HG03575 (cell line): ENCODE data around the gene ABCB1.

Experiments used
- ATAC-seq: cut with Tn5 transposase; IDR thresholded peaks from one replicate; pipeline ENCODE4 v1.9.1; 2021; ENCODE audit not compliant: unreplicated experiment, insufficient number of reproducible peaks, low FRiP score; ENCODE audit errors: extremely low read depth

ABCB1 gene

DNA sequence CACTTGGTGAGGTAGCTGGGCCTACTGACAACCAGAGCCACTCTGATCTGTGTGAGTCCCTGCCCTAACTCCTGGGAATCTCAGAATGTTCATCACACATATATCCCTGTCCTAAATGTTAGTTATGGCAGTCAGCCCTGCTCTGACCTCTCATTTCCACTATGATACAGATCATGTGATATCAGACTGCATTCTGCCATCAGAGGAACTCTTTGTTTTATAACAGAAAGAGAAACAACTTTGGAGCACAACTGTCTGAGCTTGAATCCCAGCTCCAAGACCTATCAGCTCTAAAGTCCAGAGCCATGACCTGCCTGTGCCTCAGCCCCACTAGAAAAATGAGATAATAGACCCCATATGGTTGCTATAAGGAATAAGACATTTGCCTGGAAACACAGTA is 70.6 kb downstream of the ABCB1 start:
- ATAC-seq = no peak

DNA sequence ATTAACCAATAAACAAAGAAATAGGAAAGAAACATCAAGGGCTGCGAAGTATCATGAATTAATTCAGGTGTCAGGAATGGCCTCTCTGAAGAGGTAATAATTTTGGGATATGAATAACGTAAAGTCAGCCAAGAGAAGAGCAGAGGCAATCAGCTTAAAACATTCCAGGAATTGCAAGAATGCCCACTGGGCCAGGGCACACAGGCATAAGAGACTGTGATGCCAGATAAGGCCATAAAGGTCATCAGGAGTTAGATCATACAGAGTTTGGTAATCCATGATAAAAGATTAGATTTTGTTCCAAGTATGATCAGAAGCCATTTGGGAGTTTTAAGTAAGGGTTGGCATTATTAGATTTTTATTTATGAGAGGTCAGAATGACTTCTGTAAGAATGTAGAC is 72.0 kb downstream of the ABCB1 start:
- no peak for ATAC-seq

- ATAC-seq = no peak
These were observed 81.9 kb downstream of the ABCB1 start for GRCh38 chr7:87518735-87519134.

GRCh38 chr7:87517891-87518290 is 82.8 kb downstream of the ABCB1 start:
- ATAC-seq = no peak

GRCh38 chr7:87517136-87517815 is 83.4 kb downstream of the ABCB1 start:
- no peak for ATAC-seq

GRCh38 chr7:87513735-87514335 is 86.8 kb downstream of the ABCB1 start:
- no peak for ATAC-seq

DNA sequence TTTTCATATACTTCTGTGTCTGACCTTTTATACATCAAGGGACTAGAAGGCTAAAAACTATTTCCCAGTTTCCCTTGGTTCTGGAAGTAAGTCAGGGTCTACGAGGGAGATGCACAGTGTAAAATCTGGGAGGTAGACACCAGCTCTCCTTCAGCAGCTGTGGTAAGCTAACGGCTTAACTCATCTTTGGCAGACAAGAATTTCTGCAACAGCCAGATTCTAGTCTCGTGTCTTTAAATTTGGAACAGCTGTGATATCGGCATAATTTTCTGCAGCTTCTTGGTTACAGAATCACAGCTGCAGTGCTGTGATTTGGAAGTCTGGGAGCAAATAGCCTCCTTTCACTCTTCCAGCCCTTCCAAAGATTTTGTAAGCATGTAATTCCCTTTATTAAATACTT is 87.8 kb downstream of the ABCB1 start:
- no peak for ATAC-seq

DNA sequence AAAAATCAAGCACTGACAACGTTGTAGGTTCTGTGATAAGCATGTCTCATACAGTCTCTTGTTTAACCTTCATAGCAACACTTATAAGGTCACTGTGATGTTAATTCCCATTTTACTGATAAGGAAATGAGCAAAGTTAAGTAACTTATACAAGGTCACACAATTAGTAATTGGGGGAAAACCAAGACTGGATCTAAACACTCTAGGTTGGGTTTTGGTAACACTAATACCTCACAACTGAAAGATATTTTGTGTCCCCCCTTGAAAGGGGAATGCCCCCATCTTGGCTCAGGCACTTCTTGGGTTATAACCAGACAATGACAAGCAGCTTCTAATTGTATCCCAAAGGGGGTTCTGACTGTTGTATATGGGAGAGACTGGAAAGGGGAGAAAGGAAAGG is 89.2 kb downstream of the ABCB1 start:
- ATAC-seq = no peak

- no peak for ATAC-seq
These were observed 90.2 kb downstream of the ABCB1 start for GRCh38 chr7:87510411-87510875.

DNA sequence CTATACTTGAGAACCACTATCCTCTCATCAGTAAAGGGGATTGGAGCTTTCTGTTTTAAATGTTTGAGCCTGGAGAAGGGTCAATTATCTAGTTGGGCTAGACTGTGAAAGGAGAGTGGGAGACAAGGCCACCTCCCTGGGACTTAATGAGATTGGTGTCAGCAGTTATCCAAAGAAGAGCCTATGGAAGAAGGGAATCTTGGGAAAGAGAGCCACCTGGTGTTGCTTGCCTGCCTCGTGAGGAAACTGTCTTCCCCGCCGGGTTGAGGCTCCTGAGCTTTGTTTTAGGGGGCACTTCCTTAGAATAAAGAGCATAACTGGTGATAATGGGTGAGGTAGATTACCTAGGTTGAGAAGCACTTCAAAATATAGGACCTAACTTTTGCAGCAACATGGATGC is 93.2 kb downstream of the ABCB1 start:
- no peak for ATAC-seq

DNA sequence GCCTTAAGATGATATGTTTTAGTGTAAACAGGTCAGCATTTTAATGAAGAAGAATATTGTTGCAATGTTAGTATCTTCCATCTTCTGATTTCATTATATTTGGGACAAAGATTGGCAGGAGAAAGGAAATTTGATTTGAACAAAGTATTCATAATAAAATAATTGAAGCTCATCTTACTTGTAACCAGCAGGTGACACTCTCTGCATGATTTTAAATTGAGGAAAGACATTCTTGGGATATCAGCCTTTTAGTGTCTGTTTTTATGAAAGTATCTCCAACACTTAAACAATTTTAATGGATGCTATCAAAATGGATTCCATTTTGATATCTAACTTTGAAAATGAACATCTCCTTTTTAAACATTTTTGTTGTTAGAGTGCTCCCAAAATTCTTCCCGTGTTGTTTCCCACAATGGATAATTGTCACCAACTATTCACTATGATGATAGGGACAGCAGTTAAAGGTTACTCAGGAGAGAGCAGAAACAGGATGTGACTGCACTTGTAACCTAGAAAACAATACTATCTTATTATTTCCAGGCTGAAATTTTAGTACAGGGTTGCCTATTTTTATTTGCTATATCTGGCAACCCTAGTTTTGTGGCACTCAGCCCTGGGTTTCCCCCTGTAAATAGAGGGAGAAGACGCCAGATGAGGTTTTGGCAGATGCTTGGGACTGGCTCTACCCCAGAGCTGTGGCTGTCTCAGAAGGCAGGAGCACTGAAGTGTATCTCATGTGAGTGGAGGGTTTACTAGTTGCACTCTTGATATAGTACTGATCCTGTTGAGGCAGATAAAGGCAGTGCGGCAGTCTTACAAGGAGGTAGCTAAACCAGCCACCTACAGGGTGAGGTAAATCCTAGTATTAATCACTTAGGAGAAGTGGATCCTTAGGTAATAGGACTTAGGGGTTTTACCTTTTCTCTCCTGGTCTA is 94.2 kb downstream of the ABCB1 start:
- no peak for ATAC-seq

- no peak for ATAC-seq
These were observed 95.0 kb downstream of the ABCB1 start for GRCh38 chr7:87505557-87506245.

DNA sequence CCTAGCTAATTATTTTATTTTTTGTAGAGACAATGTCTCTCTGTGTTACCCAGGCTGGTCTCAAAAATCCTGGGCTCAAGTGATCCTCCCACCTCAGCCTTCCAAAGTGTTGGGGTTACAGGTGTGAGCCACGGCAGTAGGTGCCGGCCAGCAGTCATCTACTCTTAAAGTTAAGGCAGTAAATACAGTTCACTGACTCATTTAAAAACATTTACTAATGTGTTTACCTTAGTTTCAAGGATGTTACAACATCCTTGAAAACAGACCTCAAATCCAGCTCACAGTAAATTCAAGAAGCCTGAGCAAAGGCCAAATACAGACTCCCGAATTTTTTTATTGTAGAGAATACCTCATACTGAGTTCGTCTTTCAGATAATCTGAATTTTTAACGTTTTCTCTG is 95.6 kb downstream of the ABCB1 start:
- ATAC-seq = no peak

DNA sequence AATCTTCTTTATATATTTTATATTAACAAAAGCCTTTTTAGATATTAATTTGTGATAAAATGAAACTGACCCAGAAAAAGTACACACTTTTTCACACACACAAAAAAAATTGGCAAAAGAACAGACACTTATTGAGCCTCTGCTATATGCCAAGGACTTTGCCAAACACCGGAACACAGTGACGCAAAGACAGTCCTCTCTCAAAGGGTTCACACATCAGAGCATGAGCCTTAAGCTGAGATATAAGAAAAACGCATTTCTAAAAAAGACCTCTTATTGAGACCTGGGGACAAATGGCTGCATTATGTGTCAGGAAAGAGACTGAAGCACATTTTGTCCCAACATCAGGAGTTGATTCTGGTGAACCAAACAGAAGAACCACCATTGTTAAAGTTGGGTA is 101.2 kb downstream of the ABCB1 start:
- ATAC-seq = no peak

DNA sequence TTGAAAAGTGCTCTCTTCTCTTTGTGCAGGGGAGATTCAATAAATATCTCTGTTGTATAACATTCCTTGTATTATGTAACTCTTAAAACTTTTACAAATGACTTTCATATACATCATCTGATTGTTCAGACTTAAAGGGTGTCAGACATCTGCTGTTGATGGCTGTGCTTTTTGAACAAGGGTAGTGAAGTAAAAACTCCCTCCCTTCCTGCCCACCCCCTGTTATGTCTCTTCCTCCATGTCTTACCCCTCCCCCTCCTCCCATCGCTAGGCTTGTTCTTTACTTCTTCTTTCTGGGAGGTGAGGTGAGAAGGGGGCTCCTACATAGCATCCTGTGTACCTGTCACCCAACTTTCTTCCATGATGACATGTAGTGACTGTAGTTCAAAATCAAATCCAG is 101.8 kb downstream of the ABCB1 start:
- ATAC-seq = no peak

- no peak for ATAC-seq
These were observed 103.2 kb downstream of the ABCB1 start for GRCh38 chr7:87497482-87497881.

- no peak for ATAC-seq
These were observed 105.3 kb downstream of the ABCB1 start for GRCh38 chr7:87495366-87495765.

DNA sequence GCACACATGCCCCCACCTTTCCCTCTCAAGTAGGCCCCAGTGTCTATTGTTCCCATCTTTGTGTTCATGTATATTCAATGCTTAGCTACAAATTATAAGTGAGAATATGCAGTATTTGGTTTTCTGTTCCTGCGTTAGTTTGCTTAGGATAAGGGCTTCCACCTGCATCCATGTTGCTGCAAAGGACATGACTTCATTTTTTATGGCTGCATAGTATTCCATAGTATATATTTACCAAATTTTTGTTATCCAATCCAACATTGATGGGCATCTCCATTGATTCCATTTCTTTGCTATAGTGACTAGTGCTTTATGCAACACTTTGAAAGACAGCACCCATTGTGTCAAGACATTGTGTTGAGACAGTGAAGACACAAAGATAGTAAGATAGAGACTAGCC is 106.2 kb downstream of the ABCB1 start:
- no peak for ATAC-seq

- no peak for ATAC-seq
These were observed 117.6 kb downstream of the ABCB1 start for GRCh38 chr7:87483131-87483530.
